Renal cortex interstitium (tissue), 3 donors: ENCODE data around the gene GMPPA. TPM values are rescaled to one million over a fixed set of nuclear protein-coding genes. Genes with fewer than 3 reads are reported as not detected.

Experiments used
- polyA plus RNA-seq, 3 donors: library from polyadenylated mRNA; unstranded; fragments of 120-200 nt; gene quantifications; one replicate each; pipeline ENCODE4 v1.2.1, GENCODE V29; 2013; ENCODE audit not compliant: insufficient read length in 3 of 3

GMPPA gene
- polyA plus RNA-seq, 3 donors: 33.5 to 36.8 (median 34.1) TPM

Other genes with a start within 250 kb of the GMPPA start
- 1 to 10 TPM in 1 of 3 donors, under 1 TPM in 2; 0.79 to 1.0 (median 0.93) TPM for gene TUBA4B, start 245.6 kb upstream of the GMPPA start, polyA plus RNA-seq
- 100 to 1,000 TPM in 1 of 3 donors, 10 to 100 TPM in 2; 27.7 to 111 (median 37.9) TPM for gene TUBA4A, start 245.0 kb upstream of the GMPPA start, polyA plus RNA-seq
- 10 to 100 TPM; 64.9 to 83.6 (median 72.3) TPM for gene DNAJB2, start 219.5 kb upstream of the GMPPA start, polyA plus RNA-seq
- under 1 TPM in 2 of 3 donors, not detected in 1; 0.16 to 0.65 TPM for gene PTPRN, start 189.5 kb upstream of the GMPPA start, polyA plus RNA-seq
- not detected for gene RESP18, start 166.1 kb upstream of the GMPPA start, polyA plus RNA-seq
- 10 to 100 TPM; 53.6 to 73.9 (median 65.7) TPM for gene DNPEP, start 111.0 kb upstream of the GMPPA start, polyA plus RNA-seq
- 1 to 10 TPM; 6.1 to 7.0 (median 6.5) TPM for gene DES, start 80.5 kb upstream of the GMPPA start, polyA plus RNA-seq
- 10 to 100 TPM in 2 of 3 donors, 1 to 10 TPM in 1; 9.2 to 16.8 (median 12.7) TPM for gene SPEG, start 64.0 kb upstream of the GMPPA start, polyA plus RNA-seq
- gene ASIC4, start 15.6 kb downstream of the GMPPA start, polyA plus RNA-seq: under 1 TPM; 0.12 to 0.29 (median 0.26) TPM
- gene CHPF, start 44.9 kb downstream of the GMPPA start, polyA plus RNA-seq: 10 to 100 TPM; 17.6 to 40.6 (median 33.8) TPM
- gene TMEM198, start 45.1 kb downstream of the GMPPA start, polyA plus RNA-seq: 1 to 10 TPM; 2.2 to 3.7 (median 3.6) TPM
- 100 to 1,000 TPM; 111 to 199 (median 149) TPM for gene OBSL1, start 72.6 kb downstream of the GMPPA start, polyA plus RNA-seq
- 1 to 10 TPM in 2 of 3 donors, under 1 TPM in 1; 0.73 to 5.1 (median 1.3) TPM for gene INHA, start 73.4 kb downstream of the GMPPA start, polyA plus RNA-seq
- 10 to 100 TPM; 24.0 to 33.9 (median 26.7) TPM for gene STK11IP, start 99.0 kb downstream of the GMPPA start, polyA plus RNA-seq
- gene SLC4A3, start 128.7 kb downstream of the GMPPA start, polyA plus RNA-seq: 10 to 100 TPM in 2 of 3 donors, 1 to 10 TPM in 1; 6.2 to 13.7 (median 10.8) TPM